GM19372 (cell line): Measurements from ENCODE around the gene PKMYT1.

Experiments
- ATAC-seq: cut with Tn5 transposase; IDR thresholded peaks from one replicate; pipeline ENCODE4 v1.9.1; 2021; ENCODE audit warnings: mild to moderate bottlenecking, low read depth, moderate library complexity; ENCODE audit not compliant: unreplicated experiment

Gene PKMYT1

DNA sequence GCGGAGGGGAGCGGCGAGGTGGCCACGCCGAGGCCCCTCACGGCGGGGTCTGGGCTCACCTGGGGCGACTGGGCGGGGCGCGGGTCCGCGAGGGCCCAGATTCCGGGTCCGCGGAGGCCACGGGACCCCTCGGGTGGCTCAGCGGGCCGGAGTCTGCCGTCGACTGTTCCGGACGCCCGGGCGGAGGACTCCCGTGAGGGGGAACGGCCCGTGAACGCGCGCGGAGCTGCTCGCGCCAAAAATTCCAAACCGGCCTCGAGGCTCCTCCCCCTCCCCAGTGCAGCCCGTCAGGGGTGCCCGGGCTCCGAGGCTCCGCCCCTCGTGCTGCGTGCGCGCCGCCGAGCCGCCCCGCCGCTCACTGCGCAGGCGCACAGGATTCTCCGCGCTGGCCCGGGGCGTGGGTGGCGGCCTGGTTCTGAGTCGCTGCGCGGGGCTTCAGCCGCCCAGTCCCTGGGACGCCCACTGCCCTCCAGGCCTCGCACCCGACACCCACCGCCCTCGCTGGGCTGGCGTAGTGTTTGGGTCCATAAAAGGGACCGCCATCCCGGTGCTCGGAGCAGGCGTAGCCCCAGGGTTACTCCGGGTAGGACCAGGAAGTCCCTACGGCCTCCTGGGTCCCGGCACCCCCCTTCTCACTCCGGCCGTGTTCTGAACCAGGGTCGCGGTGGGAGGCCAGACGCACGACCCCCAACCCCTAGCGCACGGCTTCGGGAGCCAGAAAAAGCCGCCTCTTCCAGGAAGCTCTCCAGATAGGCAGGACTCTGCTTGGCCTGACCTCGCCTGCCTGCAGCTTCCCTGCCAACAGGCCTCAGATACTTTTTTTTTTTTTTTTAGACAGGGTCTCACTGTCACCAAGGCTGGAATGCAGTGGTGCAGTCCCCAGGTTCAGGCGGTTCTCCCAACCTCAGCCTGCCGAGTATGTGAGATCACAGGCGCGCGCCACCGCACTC, at the start of gene PKMYT1:
TSS of gene PKMYT1 (minus strand) at position 220 of the 950 bp plus-strand sequence. CDS start 789 bp downstream, outside the sequence.
- ATAC-seq, result peak; percentile 86

- no peak for ATAC-seq
Observed at GRCh38 chr16:3029491-3030221, 49.4 kb upstream of the PKMYT1 start.

- no peak for ATAC-seq
Observed at GRCh38 chr16:3028716-3029319, 48.6 kb upstream of the PKMYT1 start.

DNA sequence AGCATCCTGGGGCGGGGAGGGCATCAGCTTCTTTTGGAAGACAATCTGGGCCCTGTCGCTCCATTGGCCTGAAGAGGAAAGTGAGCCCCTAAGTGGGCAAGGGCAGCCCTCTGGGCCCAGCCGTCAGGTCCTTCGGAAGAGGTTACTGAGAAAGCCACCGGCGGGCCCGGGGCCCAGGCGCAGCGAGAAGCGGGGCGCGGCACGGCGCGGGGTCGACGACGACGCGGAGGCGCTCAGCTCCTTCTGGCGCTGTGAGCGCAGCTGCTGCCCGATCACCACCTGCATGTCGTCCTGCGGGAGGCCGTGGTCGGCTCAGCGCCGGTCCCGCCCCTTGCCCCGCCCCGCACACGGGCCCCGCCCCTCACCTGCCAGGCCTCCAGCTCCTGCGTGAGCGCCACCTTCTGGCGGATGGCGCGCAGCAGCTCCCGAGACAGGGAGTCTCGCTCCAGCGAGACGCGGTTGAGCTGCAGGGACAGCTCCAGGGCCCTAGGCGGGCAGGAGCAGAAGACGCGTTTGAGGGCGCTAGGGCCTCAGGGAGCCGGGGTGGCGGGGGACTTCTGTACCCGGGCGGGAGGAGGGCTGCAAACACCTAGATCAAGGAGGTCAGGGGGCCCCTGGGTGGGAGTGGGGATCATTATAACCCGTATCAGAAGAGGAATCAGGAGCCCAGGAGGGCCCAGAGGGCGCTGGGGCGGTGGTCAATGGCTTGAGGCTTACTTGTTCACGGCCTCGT, 47.9 kb upstream of the PKMYT1 start:
- no peak for ATAC-seq

DNA sequence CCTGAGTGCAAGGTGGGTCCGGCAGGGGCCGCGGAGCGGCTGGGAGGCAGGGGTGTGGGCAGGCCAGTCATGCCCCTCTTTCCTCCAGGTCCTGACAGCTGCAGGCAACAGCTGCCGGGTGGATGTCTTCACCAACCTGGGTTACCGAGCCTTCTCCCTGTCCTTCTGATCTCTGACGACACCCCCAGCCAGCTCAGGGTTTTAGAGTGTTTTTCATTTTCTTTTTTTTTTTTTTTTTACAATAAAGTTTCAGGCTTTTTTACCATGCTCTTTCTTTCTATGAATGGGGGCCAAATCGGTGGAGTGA, 47.2 kb upstream of the PKMYT1 start:
- no peak for ATAC-seq

- no peak for ATAC-seq
Observed at GRCh38 chr16:3026609-3027488, 46.6 kb upstream of the PKMYT1 start.

- no peak for ATAC-seq
Observed at GRCh38 chr16:3026003-3026378, 45.7 kb upstream of the PKMYT1 start.

- no peak for ATAC-seq
Observed at GRCh38 chr16:3025032-3026002, 45.1 kb upstream of the PKMYT1 start.

DNA sequence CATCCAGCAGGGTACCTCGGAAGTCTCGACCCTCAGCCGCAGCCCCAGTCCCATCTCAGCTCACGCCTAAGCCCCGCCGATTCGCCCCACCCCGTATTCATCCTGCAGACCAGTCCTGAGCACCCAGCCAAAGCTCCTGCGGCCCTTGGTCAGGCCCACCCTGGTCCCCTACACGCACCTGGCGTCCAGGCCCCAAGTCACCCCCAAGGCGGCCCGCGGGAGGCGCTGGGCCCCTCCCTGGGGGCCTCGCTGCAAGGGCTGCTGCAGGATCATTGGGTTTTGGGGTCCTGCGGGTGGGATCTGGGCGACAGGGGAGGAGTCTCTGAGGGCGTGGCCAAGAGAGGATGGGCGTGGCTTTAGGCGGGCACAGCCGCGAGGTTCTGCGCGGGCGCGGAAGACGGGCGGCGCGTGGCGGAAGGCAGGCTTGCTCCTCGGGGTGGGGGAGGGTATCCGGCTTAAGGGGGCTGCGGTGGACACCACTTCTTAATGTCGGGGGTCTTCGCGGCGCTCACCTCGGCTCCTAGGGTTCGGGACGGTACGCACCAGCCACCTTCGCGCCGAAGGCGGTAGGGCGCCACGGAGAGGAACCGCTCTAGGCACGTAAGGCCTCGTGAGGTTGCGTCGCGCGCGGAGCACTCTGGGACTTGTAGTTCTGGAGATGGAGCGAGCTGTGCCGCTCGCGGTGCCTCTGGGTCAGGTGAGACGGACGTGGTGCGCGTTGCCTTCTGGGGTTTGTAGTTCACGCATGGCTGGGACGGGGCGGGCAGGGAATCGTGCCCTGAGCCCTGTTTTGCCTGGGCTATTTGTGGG, 43.6 kb upstream of the PKMYT1 start, which contains the start of the genes HCFC1R1 and THOC6:
TSS of gene HCFC1R1 (minus strand) at position 274 of the 810 bp plus-strand sequence. CDS start at position 273, 1 bp downstream.
TSS of gene THOC6 (plus strand) at position 367 of the 810 bp plus-strand sequence. CDS start at position 659, 292 bp downstream.
- peak; percentile 66 for ATAC-seq

DNA sequence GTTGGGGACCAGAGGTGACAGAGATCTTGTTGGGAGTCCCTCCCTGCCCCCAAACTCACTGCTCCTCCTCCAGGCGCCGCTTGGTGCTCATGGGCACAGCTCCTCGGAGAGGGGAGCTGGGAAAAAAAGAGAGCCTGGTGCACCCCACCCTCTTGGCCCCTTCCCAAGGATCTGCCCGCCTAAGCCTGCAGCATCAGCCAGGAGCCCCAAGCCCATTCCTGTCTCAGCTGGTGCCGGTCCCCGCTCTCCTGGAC, 43.1 kb upstream of the PKMYT1 start:
- ATAC-seq, result no peak

DNA sequence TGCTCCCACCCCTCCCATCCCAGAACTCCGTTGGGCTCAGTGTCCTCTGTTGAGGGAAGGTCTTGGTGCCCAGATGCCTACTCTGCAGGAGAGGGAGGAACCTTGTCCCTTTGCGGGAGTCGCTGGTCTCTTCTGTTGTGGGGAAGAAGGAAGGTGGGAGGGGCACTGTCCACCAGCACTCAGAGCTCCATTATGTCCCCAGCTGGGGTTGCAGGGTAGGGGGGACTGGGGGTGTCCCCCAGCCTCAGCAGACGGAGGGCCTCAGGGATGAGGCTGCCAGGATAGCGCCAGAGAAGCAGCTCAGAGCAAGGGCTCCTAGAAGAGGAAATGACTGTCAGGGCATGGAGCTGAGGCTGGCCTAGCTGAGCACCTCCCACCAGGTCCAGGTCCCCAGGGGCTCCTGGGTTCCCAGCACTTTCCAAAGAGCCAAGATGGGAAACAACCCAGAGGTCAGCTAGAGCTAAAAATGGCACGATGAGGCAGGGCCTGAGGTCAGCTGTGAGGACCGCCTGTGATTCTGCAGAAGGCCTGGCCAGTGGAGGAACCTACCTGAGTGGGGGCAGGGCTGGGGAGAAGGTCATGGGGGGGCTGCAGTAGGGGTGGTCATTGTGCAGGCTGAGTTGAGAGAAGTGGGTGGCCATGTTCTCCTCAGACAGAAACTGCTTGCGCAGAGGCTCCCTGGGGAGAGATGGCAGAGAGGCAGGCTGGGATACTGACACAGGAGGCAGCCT, 42.6 kb upstream of the PKMYT1 start:
- no peak for ATAC-seq

- ATAC-seq, result no peak
Observed at GRCh38 chr16:3022208-3022683, 42.0 kb upstream of the PKMYT1 start.

DNA sequence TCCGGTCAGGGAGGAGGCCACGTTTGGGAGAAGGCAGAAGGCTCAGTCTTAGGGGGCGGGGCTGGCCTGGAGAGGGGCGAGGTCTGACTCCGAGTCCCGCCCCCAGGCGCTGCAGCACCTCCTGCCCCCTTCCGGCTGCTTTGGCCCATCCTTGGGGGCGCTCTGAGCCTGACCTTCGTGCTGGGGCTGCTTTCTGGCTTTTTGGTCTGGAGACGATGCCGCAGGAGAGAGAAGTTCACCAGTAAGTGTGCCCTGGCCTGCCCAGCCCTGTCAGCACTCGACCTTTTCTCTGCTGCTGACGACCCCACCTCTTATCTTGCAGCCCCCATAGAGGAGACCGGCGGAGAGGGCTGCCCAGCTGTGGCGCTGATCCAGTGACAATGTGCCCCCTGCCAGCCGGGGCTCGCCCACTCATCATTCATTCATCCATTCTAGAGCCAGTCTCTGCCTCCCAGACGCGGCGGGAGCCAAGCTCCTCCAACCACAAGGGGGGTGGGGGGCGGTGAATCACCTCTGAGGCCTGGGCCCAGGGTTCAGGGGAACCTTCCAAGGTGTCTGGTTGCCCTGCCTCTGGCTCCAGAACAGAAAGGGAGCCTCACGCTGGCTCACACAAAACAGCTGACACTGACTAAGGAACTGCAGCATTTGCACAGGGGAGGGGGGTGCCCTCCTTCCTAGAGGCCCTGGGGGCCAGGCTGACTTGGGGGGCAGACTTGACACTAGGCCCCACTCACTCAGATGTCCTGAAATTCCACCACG, 41.4 kb upstream of the PKMYT1 start:
- no peak for ATAC-seq

DNA sequence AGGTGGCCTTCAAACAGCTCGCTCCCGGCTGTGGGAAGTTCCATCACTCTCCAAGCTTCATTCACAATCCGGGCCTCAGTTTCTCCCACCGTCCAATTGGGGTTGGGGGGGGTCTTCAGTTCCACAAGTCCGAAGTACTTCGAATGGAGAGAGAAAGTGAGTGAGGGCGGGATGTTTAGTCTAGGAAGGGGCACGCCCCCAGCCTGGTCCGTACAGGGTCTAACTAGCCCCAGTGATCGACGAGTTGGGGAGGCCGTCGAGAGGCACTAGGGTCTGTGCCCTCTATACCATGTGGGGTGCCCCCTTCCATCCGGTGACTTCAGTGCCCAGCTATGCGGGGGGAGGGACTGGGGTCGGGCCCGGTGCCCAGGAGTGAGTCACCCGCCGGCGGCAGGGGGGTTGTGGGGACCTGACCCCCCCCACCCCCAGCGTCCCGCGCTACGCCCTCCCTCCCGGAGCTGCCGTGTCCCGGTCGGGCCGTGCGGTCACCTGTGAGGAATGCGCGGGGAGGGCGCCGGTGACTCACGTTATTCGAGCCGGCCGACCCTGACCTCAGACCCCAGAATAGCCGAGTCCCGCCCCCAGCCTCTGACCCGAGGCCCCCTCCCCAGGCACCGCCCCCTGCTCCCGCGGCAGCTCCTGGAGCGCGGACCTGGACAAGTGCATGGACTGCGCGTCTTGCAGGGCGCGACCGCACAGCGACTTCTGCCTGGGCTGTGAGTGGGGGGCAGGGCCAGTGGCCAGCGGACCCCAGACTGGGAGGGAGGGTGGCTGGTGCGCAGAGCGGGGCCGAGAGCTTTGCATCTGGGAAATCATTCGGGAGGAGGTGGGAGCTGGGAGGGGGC, 40.6 kb upstream of the PKMYT1 start:
- no peak for ATAC-seq

DNA sequence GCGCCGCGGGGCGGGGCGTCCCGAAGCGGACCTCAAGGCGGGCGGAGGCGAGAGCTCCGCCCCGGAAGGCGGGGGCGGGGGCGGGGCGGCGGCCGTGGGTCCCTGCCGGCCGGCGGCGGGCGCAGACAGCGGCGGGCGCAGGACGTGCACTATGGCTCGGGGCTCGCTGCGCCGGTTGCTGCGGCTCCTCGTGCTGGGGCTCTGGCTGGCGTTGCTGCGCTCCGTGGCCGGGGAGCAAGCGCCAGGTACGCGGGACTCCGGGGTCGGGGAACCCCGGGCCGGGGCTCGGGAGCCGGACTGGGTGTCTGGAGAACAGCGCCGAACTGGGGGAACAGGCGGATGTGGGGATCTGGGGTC, 40.0 kb upstream of the PKMYT1 start, which contains the start of gene TNFRSF12A:
TSS of gene TNFRSF12A (plus strand) at position 122 of the 357 bp plus-strand sequence. CDS start at position 152, 30 bp downstream.
- ATAC-seq, result no peak
